Measurements from ENCODE around the gene SLIT3.

GRCh38 chr5:168655316-168655715, 645.6 kb downstream of the SLIT3 start:
- TF ChIP-seq SMAD1 (IDR thresholded peaks at IDR 0.05; ENCODE audit: low read depth, partially characterized antibody) = no peak
- TF ChIP-seq JUND (IDR thresholded peaks at IDR 0.05; ENCODE audit: low read depth, low read length) = no peak
- TF ChIP-seq TAF1 (IDR thresholded peaks at IDR 0.05; ENCODE audit: borderline replicate concordance, low read depth, low read length) = no peak
- no peak for TF ChIP-seq HDAC6 (IDR thresholded peaks at IDR 0.05; ENCODE audit: unreplicated experiment)
- no peak for TF ChIP-seq CHD2 (IDR thresholded peaks at IDR 0.05; ENCODE audit: borderline replicate concordance, low read depth, low read length)
